Thoracic aorta endothelial cell (primary cell): ENCODE measurements around the gene WLS. TPM values are rescaled to one million over a fixed set of nuclear protein-coding genes. Genes with fewer than 3 reads are reported as not detected.

Experiments used
- small RNA-seq: library from RNA; depleted of rRNA; stranded (forward); fragments of <200 nt; gene quantifications from one replicate; pipeline ENCODE3, GENCODE V24; 2012
- total RNA-seq: library from RNA; depleted of rRNA; stranded (reverse); fragments of >200 nt; gene quantifications from 2 replicates; pipeline ENCODE4 v1.2.3, GENCODE V29; 2012

Gene WLS
- total RNA-seq = 109 and 140 TPM in 2 replicates

DNA sequence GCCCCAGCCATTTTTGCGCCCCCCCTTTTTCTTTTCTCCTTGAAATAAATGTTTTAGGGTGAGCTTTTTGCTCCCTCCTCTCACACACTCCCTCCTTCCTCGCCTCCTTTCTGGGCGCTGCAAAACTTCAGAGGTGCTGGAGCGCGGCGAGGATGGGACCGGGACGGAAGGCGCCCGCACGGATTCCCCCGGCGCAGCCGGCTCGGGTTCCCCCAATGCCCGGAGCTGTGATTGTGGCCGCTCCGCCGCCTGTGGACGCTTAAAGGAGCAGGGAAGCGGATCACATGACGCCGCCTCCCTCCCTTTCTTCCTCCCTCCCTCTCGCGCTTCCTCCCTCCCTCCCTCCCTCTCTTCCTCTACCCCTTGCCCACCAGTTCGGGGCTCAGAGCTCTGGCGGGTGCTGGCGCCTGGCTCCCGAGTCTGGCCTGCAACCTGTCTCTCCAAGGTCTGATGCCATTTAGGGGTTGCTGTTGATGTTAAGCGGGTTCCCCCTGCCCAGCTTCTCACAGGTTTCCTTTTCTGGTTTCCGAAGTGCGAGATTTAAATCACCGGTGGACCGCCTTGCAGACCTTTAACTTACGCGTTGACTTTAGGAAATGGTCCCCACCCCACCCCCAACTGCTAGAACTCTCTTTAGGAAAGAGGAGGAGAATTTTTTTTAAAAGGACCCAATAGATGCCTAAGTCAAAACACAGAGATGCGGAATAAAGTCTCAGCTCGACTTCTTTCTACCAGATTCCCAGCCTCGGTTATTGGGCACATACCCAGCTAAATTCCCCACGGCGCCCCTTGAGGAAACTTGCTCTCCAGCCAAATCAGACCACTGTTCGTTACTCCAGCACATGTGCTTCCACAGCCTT lies at the start of gene WLS:
Gene WLS (minus strand): TSS at position 235 of the 860 bp plus-strand sequence. CDS start 224 bp downstream, at position 11.

Small RNAs within 50 kb of the gene (small RNA-seq; reads per million reads assigned to genes)
- not detected for gene COX6B1P7
- gene MIR1262 = 1.2 reads per million, percentile 27 among the genes with 10 or more reads in this experiment

Other genes with a start within 250 kb of the WLS start
- 0.22 and 0.66 TPM in 2 replicates for gene DIRAS3, start 181.9 kb downstream of the WLS start, total RNA-seq
- gene RPE65, start 217.4 kb upstream of the WLS start, total RNA-seq = not detected in 2 replicates